Hypothalamus (tissue), 51 donors: ENCODE results near the gene SLC1A2.

Experiments used
- DNase-seq, 51 donors: peaks; one replicate each; lab custom pipeline; 2025; lab: John Stamatoyannopoulos, UW

SLC1A2 gene

DNA sequence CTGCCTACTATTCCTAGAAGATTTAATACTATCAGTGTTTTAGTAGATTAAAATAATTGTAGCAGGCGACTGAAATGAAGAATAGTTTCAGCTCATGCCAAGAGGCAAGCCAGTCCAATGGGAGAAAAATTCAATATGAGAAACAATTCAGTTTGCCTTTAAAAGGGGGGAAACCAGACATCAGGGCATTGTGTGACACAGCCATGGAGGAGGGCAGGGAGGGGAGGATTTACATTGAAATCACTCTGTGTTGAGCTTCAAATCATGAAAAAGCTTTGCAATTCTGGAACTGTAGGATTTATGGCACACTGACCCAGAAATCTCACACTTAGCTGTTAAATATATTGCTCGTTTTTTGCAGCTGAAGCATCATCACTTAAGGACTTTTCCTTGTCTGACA lies 4.6 kb downstream of the SLC1A2 start:
- DNase-seq = no peak

- DNase-seq = no peak
Observed at GRCh38 chr11:35414311-35414710, 5.0 kb downstream of the SLC1A2 start.

DNA sequence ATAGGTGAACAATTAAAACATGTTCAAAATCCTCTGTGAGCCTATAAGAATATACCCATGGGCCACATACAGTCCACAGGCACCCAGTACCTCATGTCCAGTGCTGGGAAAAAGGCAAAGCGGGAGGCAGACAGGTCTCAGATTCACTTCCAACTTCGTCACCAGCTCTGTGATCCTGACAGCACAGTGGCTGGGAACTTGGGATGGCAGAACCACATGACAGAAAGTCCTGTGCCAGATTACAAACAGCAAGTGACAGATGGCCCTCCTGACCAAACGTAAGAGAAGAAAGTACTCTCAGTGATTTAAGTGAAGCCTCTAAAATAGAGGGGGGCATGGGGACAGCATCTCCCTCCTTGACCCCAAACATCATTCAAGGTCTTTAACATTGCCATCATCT lies 5.8 kb downstream of the SLC1A2 start:
- DNase-seq = peak in 10 of 51 donors; percentile 4 to 39 (median 24)

- DNase-seq = no peak
Observed at GRCh38 chr11:35412285-35412684, 7.1 kb downstream of the SLC1A2 start.

- DNase-seq = no peak
Observed at GRCh38 chr11:35407041-35407440, 12.3 kb downstream of the SLC1A2 start.

- DNase-seq = peak in 18 of 51 donors; percentile 10 to 51 (median 24)
Observed at GRCh38 chr11:35404388-35404775, 15.0 kb downstream of the SLC1A2 start.

DNA sequence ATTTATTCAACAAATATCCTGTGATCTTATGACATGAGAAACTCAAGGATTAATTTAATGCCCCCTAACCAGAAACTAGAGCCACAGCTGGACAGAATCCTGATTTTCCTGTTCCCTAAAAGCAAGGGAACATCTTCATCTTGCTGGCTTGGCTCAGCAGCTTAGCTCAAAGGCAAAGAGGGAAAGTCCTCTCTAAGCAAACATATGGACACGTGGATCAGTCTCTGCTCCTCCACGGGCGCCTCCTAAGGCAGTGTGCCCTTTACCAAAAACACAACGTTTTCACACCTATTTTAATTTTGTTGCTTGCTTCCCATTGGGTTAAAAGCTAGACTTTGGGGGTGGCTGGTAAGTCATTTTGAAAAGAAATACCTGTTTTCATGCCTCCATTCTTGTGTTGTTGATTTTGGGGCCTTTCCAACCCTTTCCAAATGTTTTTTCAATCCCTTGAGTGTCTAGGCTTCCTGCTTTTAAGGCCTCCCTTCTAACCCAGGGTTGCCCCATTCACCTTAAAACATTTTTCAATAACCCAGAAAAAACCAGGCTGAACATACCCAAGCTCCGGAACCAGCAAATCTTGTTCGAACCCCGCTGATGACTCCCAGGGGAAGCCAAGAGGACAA lies 15.5 kb downstream of the SLC1A2 start:
- DNase-seq = no peak

DNA sequence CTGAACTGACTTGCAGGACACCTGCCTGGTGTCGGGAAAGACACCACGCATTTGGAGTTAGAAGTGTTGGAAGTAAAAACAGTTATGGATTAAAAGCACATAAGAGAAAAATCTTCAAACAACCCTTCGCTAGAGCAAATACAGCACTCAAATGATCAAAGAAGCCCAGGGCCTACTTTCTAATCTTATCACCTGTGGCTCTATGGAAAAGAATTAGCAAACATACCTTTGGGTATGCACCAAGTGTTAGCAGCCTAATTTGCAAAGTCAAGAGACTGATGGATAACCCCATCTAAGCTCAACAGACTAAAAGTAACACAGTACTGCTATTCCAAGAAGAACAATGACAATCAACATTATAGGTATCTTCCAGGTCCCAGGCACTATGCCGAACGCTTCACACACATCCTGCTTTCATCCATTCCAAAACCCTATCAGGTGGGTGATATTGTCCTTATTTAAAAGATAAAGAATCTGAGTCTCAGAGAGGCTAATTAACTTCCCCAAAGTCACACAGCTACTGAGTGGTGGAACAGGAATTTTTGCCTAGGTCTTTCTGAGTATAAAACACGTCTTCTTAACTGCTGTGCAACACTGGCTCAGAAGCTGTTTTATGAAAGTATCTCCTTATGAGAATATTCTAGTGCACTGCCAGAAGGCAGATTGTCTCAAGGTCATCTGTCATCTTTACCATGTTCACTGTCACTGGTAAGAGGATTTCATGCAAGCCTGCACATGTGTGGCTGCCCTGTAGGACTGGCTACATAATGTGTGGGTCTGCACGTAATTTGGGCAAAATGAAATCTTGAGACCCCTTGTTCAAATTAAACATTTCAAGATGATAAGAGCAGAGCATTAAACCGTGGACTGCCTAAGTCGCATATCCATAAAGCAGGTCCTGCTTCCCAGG lies 16.4 kb downstream of the SLC1A2 start:
- no peak for DNase-seq

GRCh38 chr11:35398881-35399280 lies 20.5 kb downstream of the SLC1A2 start:
- no peak for DNase-seq

DNA sequence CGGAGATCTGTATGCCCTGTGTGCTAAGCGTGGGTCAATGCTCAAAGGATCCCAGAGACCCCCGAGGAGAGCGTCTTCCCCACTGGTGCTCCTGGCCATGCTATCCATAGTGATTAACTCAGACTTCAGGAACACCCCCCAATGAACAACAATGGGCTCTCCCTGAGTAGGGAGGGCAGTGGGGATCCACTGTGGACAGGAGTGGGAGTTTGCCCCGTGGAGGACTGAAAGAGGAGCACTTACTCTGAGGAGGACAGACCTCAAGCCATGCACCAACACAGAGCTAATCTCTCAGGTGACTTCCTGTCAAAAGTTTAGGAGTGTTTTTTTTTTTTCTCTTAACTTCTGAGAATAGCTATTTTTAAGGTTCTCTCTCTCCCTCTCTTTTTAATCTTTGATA lies 24.4 kb downstream of the SLC1A2 start:
- DNase-seq = no peak

DNA sequence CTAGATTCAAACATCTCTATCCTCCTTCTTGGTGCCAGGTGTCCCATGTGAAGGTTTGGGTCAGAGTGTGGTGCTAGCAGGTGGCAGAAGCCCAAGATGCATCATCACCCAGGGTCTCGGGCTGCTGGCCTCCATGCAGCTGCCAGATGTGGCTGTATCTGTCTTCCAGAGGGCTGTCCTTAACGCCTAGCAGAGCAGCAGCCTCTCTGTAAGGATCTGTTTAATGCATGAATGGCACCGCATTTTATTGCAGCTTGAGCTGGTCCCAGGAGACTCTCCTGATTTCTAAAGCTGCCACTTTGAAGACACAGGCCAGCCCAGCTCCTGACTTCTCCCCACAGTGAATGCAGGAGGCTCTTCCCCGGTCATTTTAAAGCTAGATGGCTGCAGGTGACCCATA lies 26.3 kb downstream of the SLC1A2 start:
- DNase-seq = no peak

DNA sequence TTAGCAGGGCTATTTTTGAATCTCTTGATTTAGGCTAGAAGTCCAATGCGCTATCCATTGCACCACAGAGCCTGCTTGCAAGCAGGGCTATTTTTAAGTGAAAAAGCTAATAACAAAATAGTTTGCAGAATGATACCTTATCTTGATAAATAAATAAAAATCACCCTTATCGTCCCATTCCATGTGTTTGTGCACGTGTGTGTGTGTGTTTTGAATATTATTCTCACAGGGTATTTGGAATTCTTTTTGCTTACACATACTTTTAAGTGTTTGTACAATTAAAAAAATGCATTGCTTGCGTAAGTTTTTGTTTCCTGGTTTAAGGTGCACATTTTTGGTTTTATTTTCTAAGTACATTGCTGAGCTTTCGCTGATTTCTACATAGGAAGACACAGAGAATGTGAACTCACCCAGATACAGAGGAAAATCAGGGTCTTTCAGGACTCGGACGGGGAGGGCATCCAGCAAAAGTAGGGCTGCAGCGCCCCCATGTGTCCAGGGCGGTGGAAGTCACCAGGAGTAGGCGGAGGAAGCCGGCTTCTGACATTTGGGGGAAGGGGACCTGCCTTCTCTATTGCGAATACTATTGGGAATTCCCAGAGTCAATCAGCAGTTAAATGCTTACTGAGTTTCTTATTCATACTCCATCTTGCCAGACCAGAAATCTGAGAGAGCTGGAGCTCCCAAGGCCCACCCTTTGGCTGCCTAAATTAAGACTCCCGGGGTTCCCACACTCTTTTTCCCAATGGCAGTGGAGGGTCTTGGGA lies 27.3 kb downstream of the SLC1A2 start:
- DNase-seq = peak in 47 of 51 donors; percentile 10 to 84 (median 55)

DNA sequence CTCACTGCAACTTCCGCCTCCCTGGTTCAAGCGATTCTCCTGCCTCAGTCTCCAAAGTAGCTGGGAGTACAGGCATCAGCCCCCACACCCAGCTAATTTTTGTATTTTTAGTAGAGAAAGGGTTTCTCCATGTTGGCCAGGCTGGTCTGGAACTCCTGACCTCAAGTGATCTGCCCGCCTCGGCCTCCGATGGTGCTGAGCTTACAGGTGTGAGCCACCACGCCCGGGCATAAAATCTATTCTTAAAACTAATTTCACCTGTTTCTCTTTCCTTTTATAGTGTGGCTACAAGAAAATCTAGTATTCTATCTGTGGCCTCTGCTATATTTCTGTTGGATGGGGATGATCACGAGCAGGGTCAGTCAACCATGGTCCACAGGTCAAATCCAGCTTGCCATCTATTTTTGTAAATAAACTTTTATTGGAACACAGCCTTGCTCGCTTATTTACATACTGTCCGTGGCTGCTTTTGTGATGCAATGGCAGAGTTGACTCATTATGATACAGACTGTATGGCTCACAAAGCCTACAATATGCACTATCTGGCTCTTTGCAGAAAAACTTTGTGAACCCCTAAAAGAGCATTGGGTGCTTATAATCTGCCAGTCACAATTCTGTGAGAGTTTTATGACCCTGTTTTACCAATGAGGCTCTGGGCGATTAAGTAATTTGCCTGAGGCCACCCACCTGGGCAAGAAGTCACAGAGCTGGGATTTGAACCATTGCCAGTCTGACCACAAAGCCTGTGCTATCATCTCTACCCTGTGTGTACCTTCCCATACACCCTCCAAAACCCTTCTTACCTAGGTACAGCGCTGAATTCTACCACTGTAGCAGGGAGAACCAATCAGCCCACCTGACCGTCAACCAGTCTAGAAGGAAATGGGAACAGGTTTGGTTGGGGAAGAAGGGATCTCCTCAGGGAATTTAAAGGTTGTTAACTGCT lies 28.3 kb downstream of the SLC1A2 start:
- DNase-seq = no peak

GRCh38 chr11:35389897-35390465 lies 29.4 kb downstream of the SLC1A2 start:
- no peak for DNase-seq

DNA sequence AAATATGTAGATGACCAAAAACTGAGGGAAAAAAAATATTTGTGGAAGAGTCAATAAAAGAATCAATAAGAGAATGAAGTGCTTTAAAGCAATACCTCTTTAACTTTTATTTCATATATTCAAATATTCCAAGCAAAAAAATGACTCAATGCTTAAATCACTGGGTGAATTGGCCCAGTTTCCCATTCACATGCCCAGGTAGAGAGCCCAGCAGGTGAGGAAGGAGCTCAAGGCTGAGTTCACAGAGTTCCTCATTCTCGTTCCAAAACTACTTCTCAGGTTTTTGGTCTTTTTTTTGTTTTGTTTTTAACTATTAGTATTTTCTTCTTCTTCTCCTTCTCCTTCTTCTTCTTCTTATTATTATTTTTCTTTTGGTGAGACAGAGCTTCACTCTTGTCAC lies 30.2 kb downstream of the SLC1A2 start:
- no peak for DNase-seq

DNA sequence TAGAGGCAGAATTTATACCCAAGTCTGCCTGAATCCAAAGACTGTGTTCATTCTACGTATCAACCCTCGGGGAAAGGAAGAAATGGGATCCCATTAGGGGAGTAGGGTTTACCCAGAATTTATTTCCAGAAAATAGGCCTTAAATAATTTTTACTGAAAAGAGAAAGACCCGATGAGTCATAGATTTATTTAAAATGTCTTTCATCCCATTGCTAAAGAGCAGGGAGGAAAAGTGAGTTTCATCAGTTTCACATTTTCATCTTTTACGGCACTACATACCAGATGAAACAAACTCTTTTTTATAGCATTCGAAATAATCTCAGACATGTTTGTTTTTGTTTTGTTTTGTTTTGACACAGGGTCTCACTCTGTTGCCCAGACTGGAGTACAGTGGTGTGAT lies 31.3 kb downstream of the SLC1A2 start:
- no peak for DNase-seq

GRCh38 chr11:35387111-35387982 lies 32.0 kb downstream of the SLC1A2 start:
- no peak for DNase-seq

GRCh38 chr11:35383953-35384352 lies 35.4 kb downstream of the SLC1A2 start:
- no peak for DNase-seq
